PFSK-1 (cell line): ENCODE data around the gene EVI5L.

Source experiments
- FOXP2 ChIP-seq: optimal IDR thresholded peaks from 2 replicates; pipeline ENCODE3; 2011; ENCODE audit warnings: borderline replicate concordance, control low read depth, inconsistent platforms; ENCODE audit not compliant: insufficient read depth; ENCODE audit errors: extremely low read length, extremely low read depth
- POLR2AphosphoS5 ChIP-seq: IDR thresholded peaks from 2 replicates; pipeline ENCODE4 v1.6.1; 2012; ENCODE audit warnings: low read depth, mild to moderate bottlenecking, control low read depth, low read length, moderate library complexity

DNA sequence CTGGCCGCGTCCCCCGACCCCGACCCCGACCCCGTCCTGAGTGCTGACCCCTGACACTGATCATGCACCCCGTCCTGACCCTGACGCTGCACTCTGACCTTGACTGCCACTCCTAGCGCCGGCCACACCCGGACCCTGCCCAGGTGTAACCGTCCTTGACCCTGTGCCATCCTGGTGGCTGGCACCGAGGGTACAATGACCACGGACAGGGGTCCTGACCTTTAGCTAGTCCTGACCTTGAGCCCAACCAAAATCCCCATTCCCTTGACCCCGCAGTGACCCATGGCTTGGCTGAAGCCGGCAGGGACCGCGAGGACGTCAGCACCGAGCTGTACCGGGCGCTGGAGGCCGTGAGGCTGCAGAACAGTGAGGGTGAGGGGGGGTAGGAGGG, 41.1 kb upstream of the EVI5L start:
- TF ChIP-seq FOXP2 (no peak), POLR2AphosphoS5 (no peak)
